SK-N-SH (cell line): ENCODE measurements around the gene ASIP. TPM values are rescaled to one million over a fixed set of nuclear protein-coding genes. Genes with fewer than 3 reads are reported as not detected.

Experiments used
- CTCF ChIA-PET: fragments of 300-600, 350-600 bp; formaldehyde crosslinking; extraction: SDS; loops from one replicate; lab custom pipeline; 2021; lab: Yijun Ruan, JAX
- POLR2A ChIA-PET: fragments of 350-600 bp; sonication (Branson Sonifier 250); formaldehyde crosslinking; extraction: SDS; loops from one replicate; lab custom pipeline; 2020; ENCODE audit warnings: antibody characterized with exemption, inconsistent platforms; lab: Yijun Ruan, JAX
- DNase-seq: peaks from one replicate; pipeline ENCODE4 v3.0.0; 2012
- H2AFZ ChIP-seq: fragments of 200-600 bp; sonication (generic); 2 replicates; pipeline ENCODE4 v1.8.1; 2016; ENCODE audit warnings: antibody characterized with exemption, mild to moderate bottlenecking, low read depth
- H3F3A ChIP-seq: fragments of 200-600 bp; sonication (generic); replicated peaks from 2 replicates; pipeline ENCODE3; 2016; ENCODE audit warnings: antibody characterized with exemption, mild to moderate bottlenecking; ENCODE audit not compliant: insufficient read depth
- H3K27ac ChIP-seq, 2 experiments: fragments of 200-500 bp in 1 of 2; fragments of 200-600 bp in 1 of 2; sonication (Bioruptor generic) in 1 of 2; sonication (generic), shearing (Covaris generic) in 1 of 2; 2 replicates each; pipeline versions ENCODE4 v1.5.1 to v1.6.1; 2014 to 2016; ENCODE audit warnings: low read depth in 2 of 2, inconsistent platforms in 1 of 2, low read length in 1 of 2, mild to moderate bottlenecking in 1 of 2, mixed read lengths in 1 of 2
- H3K27me3 ChIP-seq: fragments of 200-600 bp; sonication (generic), shearing (Covaris generic); 2 replicates; pipeline ENCODE4 v1.6.1; 2016; ENCODE audit warnings: mixed run types; ENCODE audit not compliant: insufficient read depth
- H3K36me3 ChIP-seq, 2 experiments: fragments of 200-500 bp in 1 of 2; fragments of 200-600 bp in 1 of 2; sonication (Bioruptor generic) in 1 of 2; sonication (generic) in 1 of 2; replicated peaks in 1 of 2; 2 replicates each; pipeline versions ENCODE3 to v1.5.1; 2014 to 2016; ENCODE audit warnings: low read length in 1 of 2, mild to moderate bottlenecking in 1 of 2; ENCODE audit not compliant: insufficient read depth in 2 of 2, control insufficient read depth in 1 of 2
- H3K4me1 ChIP-seq, 2 experiments: fragments of 200-500 bp in 1 of 2; fragments of 200-600 bp in 1 of 2; sonication (Bioruptor generic) in 1 of 2; sonication (generic), shearing (Covaris generic) in 1 of 2; 2 replicates each; pipeline versions ENCODE4 v1.5.1 to v1.6.1; 2014 to 2016; ENCODE audit warnings: low read depth in 1 of 2, low read length in 1 of 2, mixed run types in 1 of 2; ENCODE audit not compliant: insufficient read depth in 2 of 2, control insufficient read depth in 1 of 2
- H3K4me2 ChIP-seq: fragments of 200-600 bp; sonication (generic), shearing (Covaris generic); 2 replicates; pipeline ENCODE4 v1.6.1; 2017; ENCODE audit warnings: mixed run types
- H3K4me3 ChIP-seq, 2 experiments: fragments of 200-500 bp in 1 of 2; fragments of 200-600 bp in 1 of 2; sonication (Bioruptor generic) in 1 of 2; sonication (generic), shearing (Covaris generic) in 1 of 2; 2 replicates each; pipeline versions ENCODE4 v1.5.1 to v1.8.1; 2014 to 2016; ENCODE audit warnings: low read depth in 2 of 2, inconsistent platforms in 1 of 2, low read length in 1 of 2, mild to moderate bottlenecking in 1 of 2, mixed read lengths in 1 of 2, moderate library complexity in 1 of 2
- H3K79me2 ChIP-seq: fragments of 200-600 bp; sonication (generic); 2 replicates; pipeline ENCODE4 v1.8.1; 2017; ENCODE audit warnings: mild to moderate bottlenecking; ENCODE audit not compliant: insufficient read depth
- H3K9ac ChIP-seq: fragments of 200-600 bp; sonication (generic); 2 replicates; pipeline ENCODE4 v1.6.1; 2017; ENCODE audit warnings: mixed run types
- H3K9me2 ChIP-seq: fragments of 200-600 bp; sonication (generic); 2 replicates; pipeline ENCODE4 v1.6.1; 2017; ENCODE audit warnings: mixed run types
- H3K9me3 ChIP-seq: fragments of 200-600 bp; sonication (generic); 2 replicates; pipeline ENCODE4 v1.6.1; 2017; ENCODE audit warnings: mixed run types, mild to moderate bottlenecking, moderate library complexity
- H4K20me1 ChIP-seq: fragments of 200-600 bp; sonication (generic); 2 replicates; pipeline ENCODE4 v1.6.1; 2017; ENCODE audit warnings: mild to moderate bottlenecking, mixed run types; ENCODE audit not compliant: insufficient read depth
- CHD2 ChIP-seq: fragments of 150-350 bp; IDR thresholded peaks from 2 replicates; pipeline ENCODE4 v1.6.1; 2018; ENCODE audit warnings: low read length; ENCODE audit not compliant: partially characterized antibody
- CTCF ChIP-seq: fragments of 200-600 bp; sonication (generic); IDR thresholded peaks from 2 replicates; pipeline ENCODE4 v1.6.1; 2017; ENCODE audit warnings: antibody characterized with exemption, mild to moderate bottlenecking, moderate library complexity
- GATA2 ChIP-seq: sonication (generic); formaldehyde crosslinking; IDR thresholded peaks from 2 replicates; pipeline ENCODE4 v1.5.0; 2020; ENCODE audit warnings: mild to moderate bottlenecking, missing genetic modification reagents
- IRF3 ChIP-seq: fragments of 150-350 bp; IDR thresholded peaks from 2 replicates; pipeline ENCODE4 v1.6.1; 2016; ENCODE audit warnings: mild to moderate bottlenecking, low read depth, low read length
- MXI1 ChIP-seq: IDR thresholded peaks from 2 replicates; pipeline ENCODE4 v1.6.1; 2012; ENCODE audit warnings: mild to moderate bottlenecking, low read depth, low read length, improper control_type of control experiment
- RFX5 ChIP-seq: IDR thresholded peaks from 2 replicates; pipeline ENCODE4 v1.6.1; 2012; ENCODE audit warnings: mild to moderate bottlenecking, improper control_type of control experiment, low read length
- TAF1 ChIP-seq: IDR thresholded peaks from 2 replicates; pipeline ENCODE4 v1.6.1; 2012; ENCODE audit warnings: low read depth, mild to moderate bottlenecking, low read length, moderate library complexity, borderline replicate concordance
- WGBS: methylation state at CpG from one replicate; pipeline ENCODE4 v1.1.6; 2017; ENCODE audit warnings: low lambda C conversion rate; 5-methylcytosine and 5-hydroxymethylcytosine counted together
- polyA plus RNA-seq, 3 experiments: library from polyadenylated mRNA; depleted of rRNA; stranded (reverse); fragments of >200 nt; gene quantifications; 2 replicates each; pipeline ENCODE4 v1.2.3, GENCODE V29; 2012

ASIP gene
- polyA plus RNA-seq, 1 of the 3 experiments (the other 2 are of a cell fraction): 0.15 TPM

- H3K4me1 ChIP-seq: peaks cover 9 to 18% of the 10 kb centered on the region in 2 experiments; a peak in 2 of 4 replicates
- TF ChIP-seq CTCF (no peak), CHD2 (no peak)
- no peak for DNase-seq
- POLR2A ChIA-PET: interaction anchor here (0.9 kb wide), 1 partner anchor 215 kb away, joined by 4 read pairs; the partner anchor contains the start of gene DYNLRB1
- 0 out of 2 replicates have a peak, but pooled peaks cover 10% of the 10 kb centered on the region for H4K20me1 ChIP-seq
- H3K4me3 ChIP-seq: 0 out of 4 replicates have a peak overlapping the region, but pooled peaks of 1 of the 2 experiments have one; percentile 99
- H3K79me2 ChIP-seq: peaks cover 63% of the 10 kb centered on the region
- peak overlapping the region; percentile 89 for H3K4me2 ChIP-seq
- H3K9ac ChIP-seq: no peak overlapping the region
- no peaks in the 10 kb centered on the region for H3K9me3 ChIP-seq
- peaks cover 0 to 2% of the 10 kb centered on the region in 2 experiments for H3K36me3 ChIP-seq
- WGBS: 81% methylated on average over 5 of the region's 7 CpGs
- no peak overlapping the region for H3K27ac ChIP-seq
- no peaks in the 10 kb centered on the region for H3F3A ChIP-seq
- CTCF ChIA-PET: interaction anchor here (0.6 to 6.3 kb wide), 7 partner anchors 8 to 633 kb away, joined by 3 to 56 read pairs (median 4); no protein-coding TSS in a partner anchor
- H2AFZ ChIP-seq: no peak overlapping the region
- no peaks in the 10 kb centered on the region for H3K9me2 ChIP-seq
- no peaks in the 10 kb centered on the region for H3K27me3 ChIP-seq
These were observed 59.8 kb downstream of the ASIP start for GRCh38 chr20:34300809-34301586.

- H3K4me3 ChIP-seq: peak overlapping the region; percentile 73 to 99
- CTCF ChIA-PET: interaction anchor here (0.6 to 6.3 kb wide), 9 partner anchors 9 to 634 kb away, joined by 3 to 56 read pairs (median 4); no protein-coding TSS in a partner anchor
- TF ChIP-seq RFX5 (no peak), GATA2 (CRISPR knock-in tag) (no peak), IRF3 (no peak), TAF1 (no peak), MXI1 (no peak)
- H4K20me1 ChIP-seq: 0 out of 2 replicates have a peak, but pooled peaks cover 2% of the 10 kb centered on the region
- H2AFZ ChIP-seq: no peak overlapping the region; the same call in 1 of the 2 replicates
- no peak for DNase-seq
- peak overlapping the region; percentile 89 for H3K4me2 ChIP-seq
- no peaks in the 10 kb centered on the region for H3K9me3 ChIP-seq
- POLR2A ChIA-PET: interaction anchor here (0.9 to 1.6 kb wide), 2 partner anchors 11 to 214 kb away, joined by 4 to 7 read pairs; partner anchors contain the start of gene DYNLRB1
- no peak overlapping the region for H3K27ac ChIP-seq
- H3K79me2 ChIP-seq: peaks cover 56% of the 10 kb centered on the region
- H3K36me3 ChIP-seq: peaks cover 0 to under 1% of the 10 kb centered on the region in 2 experiments
- H3F3A ChIP-seq: no peaks in the 10 kb centered on the region
- no peaks in the 10 kb centered on the region for H3K27me3 ChIP-seq
- peak overlapping the region; percentile 92 for H3K9ac ChIP-seq
- H3K4me1 ChIP-seq: peaks cover 9 to 18% of the 10 kb centered on the region in 2 experiments; a peak in 2 of 4 replicates
- WGBS: 86% methylated on average over 17 of the region's 17 CpGs
- no peaks in the 10 kb centered on the region for H3K9me2 ChIP-seq
These were observed 60.5 kb downstream of the ASIP start for GRCh38 chr20:34301587-34302311.
